RKO (cell line): ENCODE measurements around the gene ASPHD2.
"Not testable (repeated sequence)": the region's sequence is repeated elsewhere in the genome, so short reads cannot be mapped to it uniquely, and the experiment has no call there.

Source experiments
- DNase-seq: peaks from one replicate; pipeline ENCODE4 v3.0.0-alpha.2; 2016; ENCODE audit warnings: low spot score

ASPHD2 gene

DNA sequence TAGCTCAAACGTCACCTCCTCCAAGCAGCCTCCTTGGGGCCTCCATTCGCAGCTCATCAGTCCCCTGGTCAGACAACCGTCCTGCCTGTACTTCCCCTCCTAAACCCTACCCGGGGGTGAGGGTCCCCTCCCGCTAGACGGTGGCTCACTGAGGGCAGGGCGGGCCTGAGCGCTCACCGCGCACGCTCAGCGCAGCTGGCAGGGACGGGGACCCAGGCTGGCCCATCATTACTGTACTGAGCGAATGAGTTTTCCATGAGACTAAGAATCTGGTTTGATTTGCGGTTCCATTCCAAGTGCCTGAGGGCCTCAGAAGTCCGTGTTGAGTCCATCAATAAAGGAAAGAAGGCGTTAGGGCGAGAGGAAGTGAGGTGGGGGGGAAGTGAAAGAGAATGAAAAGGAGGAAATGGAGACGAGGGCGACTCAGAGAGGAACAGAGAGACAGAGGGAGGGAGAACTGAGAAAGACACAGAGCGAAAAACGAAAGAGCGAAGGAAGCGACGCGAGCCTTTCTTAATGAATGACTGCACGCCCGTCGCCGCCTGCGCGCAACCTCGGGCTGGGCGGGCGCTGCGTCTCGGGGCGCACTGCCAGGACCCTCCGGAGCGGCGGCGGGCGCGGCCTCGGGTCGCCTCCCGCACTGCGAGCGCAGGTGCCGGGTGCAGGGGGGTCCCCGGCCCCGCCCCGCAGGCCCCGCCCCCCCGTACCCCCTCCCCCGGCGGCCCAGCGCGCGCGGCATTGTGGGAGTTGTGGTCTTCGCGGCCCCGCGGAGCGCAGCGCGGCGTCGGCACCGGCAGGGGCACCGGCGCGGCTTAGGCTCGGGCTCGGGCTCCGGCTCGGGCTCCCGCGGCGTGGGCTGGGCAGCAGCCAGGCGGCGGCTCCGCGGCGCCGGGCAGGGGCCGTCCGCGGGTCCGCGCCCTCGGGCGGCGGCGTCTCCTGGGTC, at the start of gene ASPHD2:
TSS of gene ASPHD2 (plus strand) at position 746 of the 943 bp plus-strand sequence. CDS start 4,356 bp downstream, outside the sequence.
- DNase-seq: peak; percentile 73

GRCh38 chr22:26380072-26380830, 48.8 kb upstream of the ASPHD2 start:
- no peak for DNase-seq

GRCh38 chr22:26382782-26383181, 46.3 kb upstream of the ASPHD2 start:
- DNase-seq: no peak

DNA sequence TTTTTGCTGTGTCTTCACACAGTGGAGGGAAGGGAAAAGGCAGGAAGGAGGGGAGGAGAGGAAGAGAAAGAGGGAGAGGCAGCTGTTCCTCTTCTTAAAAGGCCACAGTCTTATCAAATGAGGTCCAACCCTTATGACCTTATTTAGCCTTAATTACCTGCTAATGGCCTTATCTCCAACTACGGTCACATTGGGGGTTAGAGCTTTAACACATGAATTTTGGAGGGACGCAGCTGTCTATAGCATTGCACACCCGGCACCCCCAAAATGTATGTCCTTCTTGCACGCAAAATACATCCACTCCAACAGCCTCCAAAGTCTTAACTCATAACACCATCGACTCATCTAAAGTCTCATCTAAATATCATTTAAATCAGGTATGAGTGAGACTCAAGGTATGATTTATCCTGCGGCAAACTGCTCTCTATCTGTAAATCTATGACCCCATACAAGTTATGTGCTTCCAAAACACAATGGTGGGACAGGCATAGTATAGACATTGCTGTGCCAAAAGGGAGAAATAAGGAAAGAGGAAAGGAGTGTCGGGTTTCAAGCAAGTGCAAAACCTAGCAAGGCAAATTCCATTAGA, 45.0 kb upstream of the ASPHD2 start:
- DNase-seq: no peak

DNA sequence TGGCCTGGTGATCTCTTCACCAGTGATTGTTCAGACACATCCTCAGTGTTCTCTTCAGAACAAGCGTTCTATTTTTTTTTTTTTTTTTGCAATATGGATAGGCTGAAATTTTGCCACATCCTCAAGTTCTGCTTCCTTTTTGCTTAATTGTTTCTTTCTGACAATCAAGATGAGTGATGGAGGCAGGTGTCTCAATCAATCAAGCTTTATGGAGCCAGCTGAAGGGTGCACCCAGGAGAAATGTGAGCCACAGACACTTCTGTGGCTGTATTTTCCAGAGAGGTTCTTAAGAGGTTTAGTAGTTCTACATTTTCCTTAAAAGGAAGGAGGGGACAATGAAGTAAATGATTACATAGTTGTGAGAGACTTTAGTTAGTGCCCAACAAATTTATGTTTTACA, 43.9 kb upstream of the ASPHD2 start:
- no peak for DNase-seq

DNA sequence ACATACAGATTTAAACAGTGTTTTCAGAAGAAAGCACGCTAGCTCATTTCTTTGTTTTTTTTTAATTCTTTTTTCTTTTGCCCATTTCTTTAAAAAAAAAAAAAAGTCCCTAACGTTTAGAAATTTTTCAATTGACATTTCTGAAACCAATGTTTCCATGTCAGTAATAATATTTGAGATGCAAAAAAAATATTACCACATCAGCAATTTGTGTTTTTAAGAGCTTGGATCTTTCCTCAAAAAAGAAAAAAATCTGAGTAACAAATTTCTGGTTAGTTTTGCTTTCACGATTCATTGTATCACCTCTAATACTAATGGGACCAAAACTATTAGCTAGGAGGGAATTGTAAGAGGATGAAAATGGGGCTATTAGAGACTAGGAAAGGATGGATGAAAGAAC, 39.9 kb upstream of the ASPHD2 start:
- no peak for DNase-seq

GRCh38 chr22:26391091-26391490, 38.0 kb upstream of the ASPHD2 start:
- no peak for DNase-seq

DNA sequence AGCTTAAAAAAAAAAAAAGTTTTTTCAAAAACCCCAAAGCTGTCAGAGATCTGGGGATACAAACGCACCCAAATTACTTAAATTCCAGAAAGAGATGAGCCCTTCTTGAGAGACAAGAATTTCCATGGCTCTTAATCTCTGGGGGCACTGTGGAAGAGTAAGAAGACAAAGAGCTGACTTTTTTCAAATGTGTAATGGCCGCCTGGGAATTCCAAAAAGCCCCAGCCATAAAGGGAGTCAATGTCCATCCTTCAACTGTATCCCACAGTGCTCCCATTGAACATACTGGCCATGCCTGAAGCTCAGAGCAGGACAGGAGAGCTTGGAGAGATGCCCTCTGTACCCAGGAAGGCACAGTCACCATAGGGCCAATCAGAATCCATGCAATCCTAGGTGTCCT, 37.4 kb upstream of the ASPHD2 start:
- DNase-seq: no peak

- no peak for DNase-seq
Measured at GRCh38 chr22:26393929-26394328, 35.1 kb upstream of the ASPHD2 start.

- no peak for DNase-seq
Measured at GRCh38 chr22:26394777-26395176, 34.3 kb upstream of the ASPHD2 start.

GRCh38 chr22:26395926-26396325, 33.1 kb upstream of the ASPHD2 start:
- DNase-seq: no peak

- DNase-seq: peak; percentile 75
Measured at GRCh38 chr22:26398741-26399153, 30.3 kb upstream of the ASPHD2 start.

DNA sequence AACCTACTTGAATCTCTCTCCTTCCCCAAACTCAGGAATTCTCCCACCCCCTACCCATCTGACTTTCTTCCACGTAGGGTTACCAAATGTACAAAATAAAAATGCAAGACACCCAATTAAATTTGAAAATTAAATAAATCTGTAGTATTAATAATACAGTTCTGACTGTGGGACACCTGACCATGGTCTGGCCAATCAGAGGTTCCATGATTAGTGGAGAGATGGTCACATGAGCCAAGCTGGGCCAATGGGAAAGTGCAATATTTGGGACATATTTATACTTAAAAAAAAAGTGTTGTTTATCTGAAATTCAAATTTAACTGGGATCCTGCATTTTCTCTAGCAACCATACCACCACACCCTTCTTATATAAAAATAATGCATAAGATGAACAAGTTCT, 29.8 kb upstream of the ASPHD2 start:
- DNase-seq: no peak

GRCh38 chr22:26401726-26402125, 27.3 kb upstream of the ASPHD2 start:
- DNase-seq: no peak

DNA sequence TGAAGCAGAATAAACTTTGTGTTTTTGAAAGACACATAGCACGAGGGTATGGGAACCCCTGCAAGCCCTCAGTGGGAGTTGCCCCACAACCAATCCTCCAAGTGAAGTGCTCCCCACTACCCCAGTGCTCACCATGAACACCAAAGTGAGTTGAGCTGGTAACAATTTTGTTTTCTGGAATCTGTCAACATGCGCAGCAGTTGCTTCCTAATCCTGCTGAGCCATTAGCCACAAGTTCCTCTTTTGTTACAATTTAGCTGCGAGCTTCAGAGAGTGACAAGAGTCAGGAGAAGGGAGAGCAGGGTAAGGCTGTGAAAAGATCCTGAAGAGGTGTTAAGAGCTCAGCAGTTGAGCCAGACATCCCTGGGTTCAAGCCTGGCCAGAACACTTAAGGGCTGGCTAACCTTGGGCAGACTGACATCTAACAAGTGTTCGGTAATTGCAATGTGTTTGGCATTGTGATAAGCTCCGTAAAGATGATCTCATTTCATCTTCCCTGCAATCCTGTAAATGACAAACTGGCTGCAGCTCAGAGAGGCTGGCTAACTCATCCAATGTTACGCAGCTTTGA, 24.1 kb upstream of the ASPHD2 start:
- no peak for DNase-seq

DNA sequence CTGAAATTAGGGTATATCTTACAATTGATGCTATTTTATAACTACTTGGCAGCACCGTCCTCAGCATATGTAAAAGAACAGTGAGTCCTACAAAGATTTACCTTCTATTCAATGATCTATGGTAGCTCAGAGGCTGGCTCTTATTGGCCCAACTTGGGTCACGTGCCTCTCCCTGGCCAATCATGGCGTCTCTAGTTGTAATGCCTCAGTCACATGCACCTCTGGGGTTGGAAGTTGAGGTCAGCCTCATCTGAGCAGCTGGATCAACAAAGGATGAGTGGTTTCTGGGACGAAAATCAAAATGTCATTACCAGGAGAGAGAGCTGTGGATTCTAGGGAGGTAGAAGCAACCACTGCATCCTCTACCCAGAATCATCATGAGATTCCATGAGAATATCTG, 22.9 kb upstream of the ASPHD2 start:
- DNase-seq: peak; percentile 40

DNA sequence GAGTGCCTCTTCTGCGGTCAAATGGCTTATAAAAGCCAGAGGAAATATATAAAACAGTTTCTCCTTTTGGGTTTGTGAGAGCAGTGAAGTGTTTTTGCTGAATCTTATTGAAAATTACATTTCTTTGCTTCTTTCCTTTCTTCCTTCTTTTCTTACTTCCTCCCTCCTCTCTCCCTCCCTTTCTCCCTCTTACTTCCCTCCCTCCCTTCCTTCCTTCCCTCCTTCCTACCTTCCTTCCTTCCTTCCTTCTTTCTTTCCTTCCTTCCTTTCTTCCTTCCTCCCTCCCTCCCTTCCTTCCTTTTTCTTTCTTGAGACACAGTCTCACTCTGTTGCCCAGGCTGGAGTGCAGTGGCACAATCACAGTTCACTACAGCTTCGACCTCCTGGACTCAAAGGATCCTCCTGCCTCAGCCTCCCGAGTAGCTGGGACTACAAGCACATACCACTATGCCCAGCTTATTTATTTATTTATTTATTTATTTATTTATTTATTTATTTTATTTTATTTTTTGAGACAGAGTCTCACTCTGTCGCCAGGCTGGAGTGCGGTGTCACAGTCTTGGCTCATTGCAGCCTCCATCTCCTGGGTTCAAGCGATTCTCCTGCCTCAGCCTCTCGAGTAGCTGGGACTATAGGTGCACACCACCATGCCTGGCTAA, 20.4 kb upstream of the ASPHD2 start:
- DNase-seq: not testable (repeated sequence)

GRCh38 chr22:26409719-26410335, 19.2 kb upstream of the ASPHD2 start:
- no peak for DNase-seq

GRCh38 chr22:26410386-26410785, 18.7 kb upstream of the ASPHD2 start:
- DNase-seq: no peak

GRCh38 chr22:26414347-26414746, 14.7 kb upstream of the ASPHD2 start:
- DNase-seq: no peak

DNA sequence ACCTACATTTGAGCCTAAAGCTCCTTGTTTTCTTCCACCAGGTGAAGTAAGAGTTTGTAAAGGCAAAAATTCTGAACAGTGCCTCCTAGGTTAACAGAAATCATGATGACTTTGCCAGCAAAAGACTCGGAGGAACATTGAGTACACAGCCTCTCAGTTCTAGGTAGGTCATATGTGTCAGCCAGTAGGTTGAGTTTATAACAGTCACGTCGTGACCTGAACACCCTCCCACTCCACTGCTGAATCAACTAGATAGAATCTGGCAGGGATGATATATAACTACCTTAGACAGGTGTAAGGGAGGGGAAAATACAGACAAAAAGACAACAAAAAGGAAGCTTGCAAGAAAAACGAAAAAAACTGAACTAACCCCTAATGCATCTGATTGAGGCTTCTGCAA, 12.8 kb upstream of the ASPHD2 start:
- DNase-seq: no peak
